Keratinocyte (primary cell): Measurements from ENCODE around the gene CACNA2D1. TPM values are rescaled to one million over a fixed set of nuclear protein-coding genes. Genes with fewer than 3 reads are reported as not detected.

Experiments used
- DNase-seq: peaks from one replicate; pipeline ENCODE4 v3.0.0-alpha.2; 2011; ENCODE audit warnings: low read depth, missing footprints, low spot score
- FAIRE-seq: peaks from 2 replicates; lab custom pipeline; 2011; peaks lifted over from hg19 to GRCh38; lab: Jason Lieb, UNC
- H2AFZ ChIP-seq: 2 replicates; pipeline ENCODE4 v1.6.0; 2012; ENCODE audit warnings: low read length, control low read depth, inconsistent platforms; ENCODE audit not compliant: control insufficient read depth
- H3K27ac ChIP-seq: 2 replicates; pipeline ENCODE4 v1.5.1; 2011; ENCODE audit warnings: low read length; ENCODE audit not compliant: control insufficient read depth, insufficient read depth
- H3K27me3 ChIP-seq: 3 replicates; pipeline ENCODE4 v1.6.0; 2011; ENCODE audit warnings: low read length; ENCODE audit not compliant: control insufficient read depth, insufficient read depth; ENCODE audit errors: extremely low read depth
- H3K36me3 ChIP-seq, 2 experiments: 2 replicates in 1 of 2; 3 replicates in 1 of 2; pipeline ENCODE4 v1.5.1; 2011; ENCODE audit warnings: low read length in 2 of 2, mild to moderate bottlenecking in 1 of 2; ENCODE audit not compliant: control insufficient read depth in 2 of 2, insufficient read depth in 2 of 2; ENCODE audit errors: extremely low read depth in 1 of 2
- H3K4me1 ChIP-seq: 3 replicates; pipeline ENCODE4 v1.5.1; 2011; ENCODE audit warnings: low read length; ENCODE audit not compliant: control insufficient read depth, insufficient read depth; ENCODE audit errors: extremely low read depth
- H3K4me2 ChIP-seq: 3 replicates; pipeline ENCODE4 v1.6.0; 2011; ENCODE audit warnings: low read depth, low read length; ENCODE audit not compliant: control insufficient read depth, insufficient read depth; ENCODE audit errors: extremely low read depth
- H3K4me3 ChIP-seq, 3 experiments: fragments of 200-600 bp in 1 of 3; sonication (generic) in 1 of 3; 2 replicates in 2 of 3; 3 replicates in 1 of 3; pipeline ENCODE4 v1.5.1; 2011 to 2016; ENCODE audit warnings: low read length in 3 of 3, mild to moderate bottlenecking in 3 of 3, control low read depth in 2 of 3, inconsistent platforms in 1 of 3, low read depth in 1 of 3, mixed read lengths in 1 of 3, mixed run types in 1 of 3, moderate library complexity in 1 of 3; ENCODE audit not compliant: control insufficient read depth in 2 of 3, insufficient read depth in 2 of 3; ENCODE audit errors: extremely low read depth in 1 of 3
- H3K79me2 ChIP-seq: 2 replicates; pipeline ENCODE4 v1.6.0; 2012; ENCODE audit warnings: low read length; ENCODE audit not compliant: control insufficient read depth, insufficient read depth
- H3K9ac ChIP-seq: 3 replicates; pipeline ENCODE4 v1.6.0; 2011; ENCODE audit warnings: low read length; ENCODE audit not compliant: control insufficient read depth, insufficient read depth; ENCODE audit errors: extremely low read depth
- H3K9me1 ChIP-seq: 3 replicates; pipeline ENCODE4 v1.6.0; 2011; ENCODE audit warnings: low read length; ENCODE audit not compliant: control insufficient read depth, insufficient read depth; ENCODE audit errors: extremely low read depth
- H3K9me3 ChIP-seq: 2 replicates; pipeline ENCODE4 v1.5.1; 2012; ENCODE audit warnings: low read depth, low read length; ENCODE audit not compliant: control insufficient read depth
- H4K20me1 ChIP-seq: 3 replicates; pipeline ENCODE4 v1.6.0; 2011; ENCODE audit warnings: low read length; ENCODE audit not compliant: control insufficient read depth, insufficient read depth; ENCODE audit errors: extremely low read depth
- CTCF ChIP-seq, 3 experiments: IDR thresholded peaks in 1 of 3; conservative IDR thresholded peaks in 1 of 3; optimal IDR thresholded peaks in 1 of 3; 2 replicates in 2 of 3; 3 replicates in 1 of 3; pipeline versions ENCODE3 to v1.5.1; 2011; ENCODE audit warnings: low read length in 3 of 3, mild to moderate bottlenecking in 3 of 3, moderate library complexity in 2 of 3, control low read depth in 1 of 3, inconsistent platforms in 1 of 3; ENCODE audit not compliant: insufficient read depth in 2 of 3; ENCODE audit errors: extremely low read depth in 1 of 3
- EZH2 ChIP-seq: IDR thresholded peaks from one replicate; pipeline ENCODE4 v1.6.1; 2012; ENCODE audit warnings: inconsistent platforms, mild to moderate bottlenecking, low read length, moderate library complexity
- dilution Hi-C: fragments of 300-500 bp; cut with MboI; formaldehyde crosslinking; loops from one replicate; pipeline ENCODE4 v1.7.0; 2020; ENCODE audit warnings: low sequenced_read_pairs; ENCODE audit not compliant: extremely low pct_ligation_motif_present
- polyA plus RNA-seq, 5 experiments: library from polyadenylated mRNA; depleted of rRNA in 3 of 5; stranded (reverse) in 3 of 5; stranded (forward) in 1 of 5; unstranded in 1 of 5; fragments of >200 nt; gene quantifications; 1 replicate in 1 of 5; 2 replicates in 3 of 5; 3 replicates in 1 of 5; pipeline versions ENCODE4 v1.2.1 to v1.2.3, GENCODE V29; 2011 to 2012; ENCODE audit warnings: missing spikeins in 2 of 5, low read depth in 1 of 5, low replicate concordance in 1 of 5

CACNA2D1 gene
- polyA plus RNA-seq, 1 donor (not counting 4 experiments of a cell fraction or from before 2014, with no cell fraction given): 1.8 TPM

- dilution Hi-C loops: no loop called here
- DNase-seq (no peak), FAIRE-seq (no peak)
These were observed 372.1 kb downstream of the CACNA2D1 start for GRCh38 chr7:82071468-82071867.

GRCh38 chr7:82067628-82068264, 375.8 kb downstream of the CACNA2D1 start:
- no peak overlapping the region for H3K27ac ChIP-seq

More at GRCh38 chr7:82071468-82071867, 372.1 kb downstream of the CACNA2D1 start:
- no peak overlapping the region for H3K4me3 ChIP-seq
- H3K4me2 ChIP-seq: no peak overlapping the region
- H3K27ac ChIP-seq: no peak overlapping the region
- no peaks in the 10 kb centered on the region for H4K20me1 ChIP-seq
- H3K9ac ChIP-seq: no peak overlapping the region
- no peaks in the 10 kb centered on the region for H3K9me1 ChIP-seq
- H3K79me2 ChIP-seq: no peaks in the 10 kb centered on the region
- no peaks in the 10 kb centered on the region for H3K36me3 ChIP-seq
- no peak for TF ChIP-seq CTCF (optimal IDR thresholded peaks at IDR 0.05 in 1 of 3, IDR thresholded peaks at IDR 0.05 in 1 of 3, conservative IDR thresholded peaks at IDR 0.05 in 1 of 3; ENCODE audit: extremely low read depth in 1 of 3, insufficient read depth in 2 of 3, low read length in 3 of 3)
- TF ChIP-seq EZH2: no peak
- no peaks in the 10 kb centered on the region for H3K4me1 ChIP-seq
- no peaks in the 10 kb centered on the region for H3K27me3 ChIP-seq
- no peak overlapping the region for H2AFZ ChIP-seq
- H3K9me3 ChIP-seq: no peaks in the 10 kb centered on the region

More at GRCh38 chr7:82067628-82068264, 375.8 kb downstream of the CACNA2D1 start:
- DNase-seq (no peak), FAIRE-seq (no peak)
- Histone ChIP-seq H3K9me1 (no peaks in the 10 kb centered on the region), H3K4me1 (no peaks in the 10 kb centered on the region), H3K36me3 (no peaks in the 10 kb centered on the region), H3K27me3 (no peaks in the 10 kb centered on the region), H3K9ac (no peak overlapping the region), H2AFZ (no peak overlapping the region), H3K4me3 (no peak overlapping the region), H3K4me2 (no peak overlapping the region), H3K9me3 (no peaks in the 10 kb centered on the region), H3K79me2 (no peaks in the 10 kb centered on the region), H4K20me1 (no peaks in the 10 kb centered on the region)
- dilution Hi-C loops: no loop called here
- no peak for TF ChIP-seq EZH2
- TF ChIP-seq CTCF (optimal IDR thresholded peaks at IDR 0.05 in 1 of 3, IDR thresholded peaks at IDR 0.05 in 1 of 3, conservative IDR thresholded peaks at IDR 0.05 in 1 of 3; ENCODE audit: extremely low read depth in 1 of 3, insufficient read depth in 2 of 3, low read length in 3 of 3): no peak
